Measurements from ENCODE around the gene LPP. TPM values are rescaled to one million over a fixed set of nuclear protein-coding genes. Genes with fewer than 3 reads are reported as not detected.

The LPP gene
- total and polyA plus RNA-seq, 9 donors = 15.9 to 280 (median 134) TPM

GRCh38 chr3:188690064-188690463 lies 536.1 kb downstream of the LPP start:
- no peaks in the 10 kb centered on the region for H3K27me3 ChIP-seq
- no peaks in the 10 kb centered on the region for H3K36me3 ChIP-seq
- DNase-seq = no peak
- no peak overlapping the region for H3K4me3 ChIP-seq
- no peak for TF ChIP-seq CTCF (IDR thresholded peaks at IDR 0.05)
- TF ChIP-seq EP300 (IDR thresholded peaks at IDR 0.05) = no peak
- no peak for TF ChIP-seq POLR2A (IDR thresholded peaks at IDR 0.05)
- H3K27ac ChIP-seq = no peak overlapping the region
- intact Hi-C loops (cut with DNase I) = no loop called here
- 90 to 95% (median 93%) methylated on average over 5 of the region's 5 CpGs for whole genome bisulfite sequencing, 3 donors
- no peaks in the 10 kb centered on the region for H3K9me3 ChIP-seq
- H3K4me1 ChIP-seq (ENCODE audit: insufficient read depth) = no peaks in the 10 kb centered on the region

GRCh38 chr3:188691004-188691403 lies 537.0 kb downstream of the LPP start:
- intact Hi-C loops (cut with DNase I) = no loop called here
- 94 to 98% (median 98%) methylated on average over 1 of the region's 1 CpG for WGBS, 3 donors
- no peak for TF ChIP-seq POLR2A (IDR thresholded peaks at IDR 0.05)
- Histone ChIP-seq H3K36me3 (no peaks in the 10 kb centered on the region), H3K27me3 (no peaks in the 10 kb centered on the region), H3K4me1 (ENCODE audit: insufficient read depth) (no peaks in the 10 kb centered on the region), H3K4me3 (no peak overlapping the region), H3K27ac (no peak overlapping the region), H3K9me3 (no peaks in the 10 kb centered on the region)
- no peak for DNase-seq

GRCh38 chr3:188691665-188692064 lies 537.7 kb downstream of the LPP start:
- Histone ChIP-seq H3K9me3 (no peaks in the 10 kb centered on the region), H3K36me3 (no peaks in the 10 kb centered on the region), H3K4me1 (ENCODE audit: insufficient read depth) (no peaks in the 10 kb centered on the region), H3K27me3 (no peaks in the 10 kb centered on the region), H3K27ac (no peak overlapping the region), H3K4me3 (no peak overlapping the region)
- DNase-seq = no peak
- 69 to 97% (median 90%) methylated on average over 1 of the region's 1 CpG for WGBS, 3 donors
- TF ChIP-seq POLR2A (IDR thresholded peaks at IDR 0.05) (no peak), CTCF (IDR thresholded peaks at IDR 0.05) (no peak), EP300 (IDR thresholded peaks at IDR 0.05) (no peak)
- intact Hi-C loops (cut with DNase I) = no loop called here

- H3K4me3 ChIP-seq = no peak overlapping the region
- no peak overlapping the region for H3K27ac ChIP-seq
- no peak for TF ChIP-seq POLR2A (IDR thresholded peaks at IDR 0.05)
- TF ChIP-seq EP300 (IDR thresholded peaks at IDR 0.05) = no peak
- TF ChIP-seq CTCF (IDR thresholded peaks at IDR 0.05) = no peak
- no peak for DNase-seq
- H3K4me1 ChIP-seq (ENCODE audit: insufficient read depth) = no peaks in the 10 kb centered on the region
- H3K36me3 ChIP-seq = no peaks in the 10 kb centered on the region
- intact Hi-C loops (cut with DNase I) = no loop called here
- WGBS, 3 donors = 95 to 98% (median 95%) methylated on average over 2 of the region's 2 CpGs
- no peaks in the 10 kb centered on the region for H3K27me3 ChIP-seq
- H3K9me3 ChIP-seq = no peaks in the 10 kb centered on the region
These were observed 538.7 kb downstream of the LPP start for GRCh38 chr3:188692700-188693099.

GRCh38 chr3:188693435-188693834 lies 539.5 kb downstream of the LPP start:
- no peaks in the 10 kb centered on the region for H3K4me1 ChIP-seq (ENCODE audit: insufficient read depth)
- no peak for TF ChIP-seq EP300 (IDR thresholded peaks at IDR 0.05)
- no peak for TF ChIP-seq POLR2A (IDR thresholded peaks at IDR 0.05)
- no peak for TF ChIP-seq CTCF (IDR thresholded peaks at IDR 0.05)
- H3K9me3 ChIP-seq = no peaks in the 10 kb centered on the region
- intact Hi-C loops (cut with DNase I) = no loop called here
- 62 to 80% (median 67%) methylated on average over 7 of the region's 7 CpGs for WGBS, 3 donors
- no peak for DNase-seq
- no peaks in the 10 kb centered on the region for H3K36me3 ChIP-seq
- no peak overlapping the region for H3K27ac ChIP-seq
- H3K27me3 ChIP-seq = no peaks in the 10 kb centered on the region
- no peak overlapping the region for H3K4me3 ChIP-seq

Measured in ovary (tissue), 9 donors.